Measurements from ENCODE around the gene ZDHHC15.

GRCh38 chrX:75361788-75362187, 161.0 kb downstream of the ZDHHC15 start:
- TF ChIP-seq POLR2A (IDR thresholded peaks at IDR 0.05) (no peak), CTCF (IDR thresholded peaks at IDR 0.05) (no peak), POLR2AphosphoS5 (IDR thresholded peaks at IDR 0.05) (no peak), EP300 (IDR thresholded peaks at IDR 0.05; ENCODE audit: low read depth) (no peak)
